B cell (primary cell): Measurements from ENCODE around the gene NTRK2.

Experiments used
- EZH2 ChIP-seq: IDR thresholded peaks from 2 replicates; pipeline ENCODE4 v1.6.1; 2012; ENCODE audit warnings: borderline replicate concordance, low read depth, mild to moderate bottlenecking, moderate library complexity, low read length; ENCODE audit not compliant: insufficient read depth, poor library complexity, severe bottlenecking
- TF ChIP-seq, protein P1 (sequence below): fragments of 200-600 bp; IDR thresholded peaks from one replicate; pipeline ENCODE4 v1.8.0; 2022; ENCODE audit warnings: antibody characterized with exemption, mild to moderate bottlenecking

DNA sequence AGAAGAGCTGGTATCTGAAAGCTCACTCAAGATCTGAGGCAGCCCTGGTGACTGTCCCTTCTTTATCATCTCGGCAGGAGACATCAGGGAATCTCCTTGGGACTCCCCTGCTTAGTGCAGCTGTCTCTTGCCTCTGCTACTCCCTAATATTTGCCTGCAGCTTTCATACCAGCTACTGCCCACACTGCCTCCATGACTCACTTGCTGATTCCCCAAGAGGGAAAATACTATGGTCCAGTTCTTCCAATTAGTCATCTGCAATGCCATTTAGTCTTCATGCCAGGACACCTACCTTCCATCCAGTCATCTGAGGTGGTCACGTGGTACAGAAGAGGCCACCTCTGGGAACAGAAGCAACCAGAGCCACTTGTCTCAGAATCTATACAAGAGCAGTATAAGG, 270.8 kb downstream of the NTRK2 start:
- TF ChIP-seq, protein P1, sequence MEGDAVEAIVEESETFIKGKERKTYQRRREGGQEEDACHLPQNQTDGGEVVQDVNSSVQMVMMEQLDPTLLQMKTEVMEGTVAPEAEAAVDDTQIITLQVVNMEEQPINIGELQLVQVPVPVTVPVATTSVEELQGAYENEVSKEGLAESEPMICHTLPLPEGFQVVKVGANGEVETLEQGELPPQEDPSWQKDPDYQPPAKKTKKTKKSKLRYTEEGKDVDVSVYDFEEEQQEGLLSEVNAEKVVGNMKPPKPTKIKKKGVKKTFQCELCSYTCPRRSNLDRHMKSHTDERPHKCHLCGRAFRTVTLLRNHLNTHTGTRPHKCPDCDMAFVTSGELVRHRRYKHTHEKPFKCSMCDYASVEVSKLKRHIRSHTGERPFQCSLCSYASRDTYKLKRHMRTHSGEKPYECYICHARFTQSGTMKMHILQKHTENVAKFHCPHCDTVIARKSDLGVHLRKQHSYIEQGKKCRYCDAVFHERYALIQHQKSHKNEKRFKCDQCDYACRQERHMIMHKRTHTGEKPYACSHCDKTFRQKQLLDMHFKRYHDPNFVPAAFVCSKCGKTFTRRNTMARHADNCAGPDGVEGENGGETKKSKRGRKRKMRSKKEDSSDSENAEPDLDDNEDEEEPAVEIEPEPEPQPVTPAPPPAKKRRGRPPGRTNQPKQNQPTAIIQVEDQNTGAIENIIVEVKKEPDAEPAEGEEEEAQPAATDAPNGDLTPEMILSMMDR, result no peak
- TF ChIP-seq EZH2, result no peak
